HCT116 (cell line): ENCODE data around the gene COX4I2.

Source experiments
- EZH2 ChIP-seq: fragments of 200-600 bp; sonication (generic); IDR thresholded peaks from 2 replicates; pipeline ENCODE4 v1.6.1; 2017; ENCODE audit warnings: antibody characterized with exemption, mixed run types
- POLR2AphosphoS5 ChIP-seq: IDR thresholded peaks from 2 replicates; pipeline ENCODE4 v1.6.1; 2011; ENCODE audit warnings: mild to moderate bottlenecking, low read depth, low read length, moderate library complexity
- RAD21 ChIP-seq: IDR thresholded peaks from 2 replicates; pipeline ENCODE4 v1.6.1; 2012; ENCODE audit warnings: low read depth, mild to moderate bottlenecking
- SIN3A ChIP-seq: IDR thresholded peaks from 2 replicates; pipeline ENCODE4 v1.6.1; 2012; ENCODE audit warnings: low read depth
- TF ChIP-seq, protein P1 (sequence below), 3 experiments: fragments of 200-600 bp in 1 of 3; sonication (generic) in 1 of 3; IDR thresholded peaks in 2 of 3; conservative IDR thresholded peaks in 1 of 3; 2 replicates each; pipeline ENCODE4 v1.5.1; 2012 to 2017; ENCODE audit warnings: low read depth in 2 of 3, low read length in 2 of 3, antibody characterized with exemption in 1 of 3, borderline replicate concordance in 1 of 3, control low read depth in 1 of 3, mild to moderate bottlenecking in 1 of 3, mixed read lengths in 1 of 3, mixed run types in 1 of 3, moderate library complexity in 1 of 3; ENCODE audit not compliant: insufficient read depth in 1 of 3

GRCh38 chr20:31673435-31673834 is 35.7 kb downstream of the COX4I2 start:
- TF ChIP-seq RAD21, result no peak
- TF ChIP-seq, protein P1, sequence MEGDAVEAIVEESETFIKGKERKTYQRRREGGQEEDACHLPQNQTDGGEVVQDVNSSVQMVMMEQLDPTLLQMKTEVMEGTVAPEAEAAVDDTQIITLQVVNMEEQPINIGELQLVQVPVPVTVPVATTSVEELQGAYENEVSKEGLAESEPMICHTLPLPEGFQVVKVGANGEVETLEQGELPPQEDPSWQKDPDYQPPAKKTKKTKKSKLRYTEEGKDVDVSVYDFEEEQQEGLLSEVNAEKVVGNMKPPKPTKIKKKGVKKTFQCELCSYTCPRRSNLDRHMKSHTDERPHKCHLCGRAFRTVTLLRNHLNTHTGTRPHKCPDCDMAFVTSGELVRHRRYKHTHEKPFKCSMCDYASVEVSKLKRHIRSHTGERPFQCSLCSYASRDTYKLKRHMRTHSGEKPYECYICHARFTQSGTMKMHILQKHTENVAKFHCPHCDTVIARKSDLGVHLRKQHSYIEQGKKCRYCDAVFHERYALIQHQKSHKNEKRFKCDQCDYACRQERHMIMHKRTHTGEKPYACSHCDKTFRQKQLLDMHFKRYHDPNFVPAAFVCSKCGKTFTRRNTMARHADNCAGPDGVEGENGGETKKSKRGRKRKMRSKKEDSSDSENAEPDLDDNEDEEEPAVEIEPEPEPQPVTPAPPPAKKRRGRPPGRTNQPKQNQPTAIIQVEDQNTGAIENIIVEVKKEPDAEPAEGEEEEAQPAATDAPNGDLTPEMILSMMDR (IDR thresholded peaks at IDR 0.05 in 2 of 3, conservative IDR thresholded peaks at IDR 0.05 in 1 of 3; ENCODE audit: borderline replicate concordance in 1 of 3, insufficient read depth in 1 of 3, low read depth in 2 of 3, low read length in 2 of 3), result no peak
- TF ChIP-seq EZH2, result no peak
- no peak for TF ChIP-seq POLR2AphosphoS5
- no peak for TF ChIP-seq SIN3A
